Neural cell (in vitro differentiated cells): ENCODE data around the gene APOM. TPM values are rescaled to one million over a fixed set of nuclear protein-coding genes. Genes with fewer than 3 reads are reported as not detected.
A peak's percentile ranks its signal among the peaks of the same experiment; 100 is the strongest.

Source experiments
- H2AFZ ChIP-seq: fragments of 200-600, 300-800 bp; sonication (generic), shearing (Covaris generic); 2 replicates; pipeline ENCODE4 v1.6.0; 2014; ENCODE audit warnings: low read depth, mild to moderate bottlenecking, antibody characterized with exemption, low read length, moderate library complexity
- H3F3A ChIP-seq: fragments of 200-600 bp; shearing (Covaris generic); 2 replicates; pipeline ENCODE4 v1.6.1; 2016; ENCODE audit warnings: mild to moderate bottlenecking, moderate library complexity, mixed read lengths, antibody characterized with exemption, low read length; ENCODE audit not compliant: insufficient read depth, poor library complexity, severe bottlenecking
- H3K27ac ChIP-seq: fragments of 200-600, 300-800 bp; sonication (generic), shearing (Covaris generic); 2 replicates; pipeline ENCODE4 v1.5.1; 2014; ENCODE audit warnings: mild to moderate bottlenecking, low read length, moderate library complexity
- H3K27me3 ChIP-seq: fragments of 300-800, 200-600 bp; sonication (generic), shearing (Covaris generic); 2 replicates; pipeline ENCODE4 v1.6.0; 2014; ENCODE audit warnings: mild to moderate bottlenecking, low read depth, low read length, moderate library complexity; ENCODE audit not compliant: insufficient read depth
- H3K36me3 ChIP-seq: fragments of 300-800, 200-600 bp; sonication (generic), shearing (Covaris generic); 2 replicates; pipeline ENCODE4 v1.5.1; 2014; ENCODE audit warnings: mild to moderate bottlenecking, antibody characterized with exemption, low read length, moderate library complexity; ENCODE audit not compliant: insufficient read depth
- H3K4me2 ChIP-seq: fragments of 300-800, 200-600 bp; sonication (generic), shearing (Covaris generic); 2 replicates; pipeline ENCODE4 v1.6.0; 2014; ENCODE audit warnings: mild to moderate bottlenecking, low read length
- H3K4me3 ChIP-seq: fragments of 300-800, 200-600 bp; sonication (generic), shearing (Covaris generic); 2 replicates; pipeline ENCODE4 v1.5.1; 2014; ENCODE audit warnings: mild to moderate bottlenecking, low read length, moderate library complexity
- H3K79me2 ChIP-seq: fragments of 200-600 bp; shearing (Covaris generic); replicated peaks from 2 replicates; pipeline ENCODE4 v1.6.0; 2014; ENCODE audit warnings: mild to moderate bottlenecking, low read length, moderate library complexity; ENCODE audit not compliant: insufficient read depth
- H3K9ac ChIP-seq: fragments of 300-800, 200-600 bp; sonication (generic), shearing (Covaris generic); 2 replicates; pipeline ENCODE4 v1.6.1; 2016; ENCODE audit warnings: mild to moderate bottlenecking, low read length, mixed read lengths
- H3K9me2 ChIP-seq: fragments of 200-600 bp; shearing (Covaris generic); 2 replicates; pipeline ENCODE4 v1.6.1; 2016; ENCODE audit warnings: mild to moderate bottlenecking, low read length, mixed read lengths; ENCODE audit not compliant: insufficient read depth
- H3K9me3 ChIP-seq: fragments of 200-600, 300-800 bp; sonication (generic), shearing (Covaris generic); 2 replicates; pipeline ENCODE4 v1.6.1; 2016; ENCODE audit warnings: mild to moderate bottlenecking, mixed run types, low read length, moderate library complexity, mixed read lengths
- H4K20me1 ChIP-seq: fragments of 200-600 bp; shearing (Covaris generic); 2 replicates; pipeline ENCODE4 v1.6.1; 2016; ENCODE audit warnings: mild to moderate bottlenecking, mixed run types; ENCODE audit not compliant: insufficient read depth
- CTCF ChIP-seq: fragments of 450-650 bp; IDR thresholded peaks from 2 replicates; pipeline ENCODE4 v1.5.1; 2014; ENCODE audit warnings: antibody characterized with exemption, mild to moderate bottlenecking, moderate library complexity; ENCODE audit not compliant: poor library complexity, severe bottlenecking
- EP300 ChIP-seq: fragments of 450-650 bp; conservative IDR thresholded peaks from 2 replicates; pipeline ENCODE4 v1.6.1; 2014; ENCODE audit warnings: antibody characterized with exemption, mild to moderate bottlenecking, moderate library complexity; ENCODE audit not compliant: poor library complexity, severe bottlenecking
- EZH2 ChIP-seq: fragments of 200-600, 300-800 bp; shearing (Covaris generic), sonication (generic); IDR thresholded peaks from 2 replicates; pipeline ENCODE4 v1.6.1; 2014; ENCODE audit warnings: antibody characterized with exemption, low read length, borderline replicate concordance, mild to moderate bottlenecking; ENCODE audit not compliant: insufficient read depth, poor library complexity, severe bottlenecking
- MXI1 ChIP-seq: fragments of 450-650 bp; conservative IDR thresholded peaks from 2 replicates; pipeline ENCODE4 v1.6.1; 2014; ENCODE audit warnings: antibody characterized with exemption, mild to moderate bottlenecking; ENCODE audit not compliant: poor library complexity, severe bottlenecking
- POLR2AphosphoS5 ChIP-seq: IDR thresholded peaks from 2 replicates; pipeline ENCODE4 v1.6.1; 2012
- RAD21 ChIP-seq: fragments of 450-650 bp; conservative IDR thresholded peaks from 2 replicates; pipeline ENCODE4 v1.6.1; 2014; ENCODE audit warnings: antibody characterized with exemption, mild to moderate bottlenecking, moderate library complexity
- REST ChIP-seq: IDR thresholded peaks from 2 replicates; pipeline ENCODE4 v1.6.1; 2012; ENCODE audit warnings: borderline replicate concordance
- SMC3 ChIP-seq: fragments of 450-650 bp; conservative IDR thresholded peaks from 2 replicates; pipeline ENCODE4 v1.6.1; 2014; ENCODE audit warnings: antibody characterized with exemption, mild to moderate bottlenecking, moderate library complexity; ENCODE audit not compliant: poor library complexity
- TAF1 ChIP-seq: IDR thresholded peaks from 2 replicates; pipeline ENCODE4 v1.6.1; 2012; ENCODE audit warnings: low read depth
- polyA plus RNA-seq: library from polyadenylated mRNA; depleted of rRNA; stranded (reverse); fragments of >200 nt; gene quantifications from 2 replicates; pipeline ENCODE4 v1.2.3, GENCODE V29; 2014

Gene APOM
- polyA plus RNA-seq, 1 donor from 2014 or later = 4.4 TPM

DNA sequence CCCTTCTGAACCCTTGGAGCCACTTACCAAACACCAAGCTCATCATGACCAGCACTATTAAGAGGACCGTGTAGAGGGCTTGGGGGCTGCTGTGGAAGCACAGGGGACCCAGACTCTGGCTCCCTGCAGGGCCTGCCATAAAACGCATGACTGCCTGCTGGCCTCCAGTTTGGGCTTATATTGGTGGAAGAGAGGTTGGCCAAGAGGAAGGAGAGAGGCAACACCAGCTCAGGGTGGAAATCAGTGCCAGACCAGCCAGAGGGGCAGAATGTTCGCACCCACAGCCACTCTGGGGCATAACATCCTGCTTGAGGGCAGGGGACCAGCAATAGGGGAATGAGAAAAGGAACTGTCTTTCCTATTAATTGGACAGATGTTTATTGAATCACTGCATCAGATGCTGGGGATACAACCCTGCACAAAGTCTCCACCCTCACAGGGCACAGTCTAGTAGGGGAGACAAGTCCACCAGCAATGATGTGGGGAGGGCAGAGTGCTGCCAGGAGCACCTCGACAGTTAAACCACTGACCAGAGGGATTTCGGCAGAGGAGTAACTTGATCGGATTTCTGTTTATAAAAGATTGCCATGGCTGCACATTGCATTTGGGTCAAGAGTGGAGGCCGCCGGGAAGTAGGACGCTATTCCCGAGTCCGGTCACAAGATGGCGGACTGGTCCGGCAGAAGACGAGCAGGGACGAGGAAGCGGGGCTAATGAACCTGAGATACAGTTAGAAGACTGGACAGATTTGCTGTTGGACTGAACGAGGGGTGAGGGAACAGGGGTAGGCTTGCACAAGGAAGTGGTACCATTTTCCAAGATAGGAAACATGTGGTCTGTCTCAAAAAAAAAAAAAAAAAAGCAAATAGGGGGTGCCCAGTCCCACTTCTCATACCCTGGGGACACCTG is 24.8 kb downstream of the APOM start, which contains the start of gene LY6G5C:
LY6G5C (minus strand) TSS at position 842 of the 909 bp plus-strand sequence; CDS start at position 148, 694 bp downstream.
- Histone ChIP-seq H3K9me3 (no peaks in the 10 kb centered on the region), H3K36me3 (peaks cover 4% of the 10 kb centered on the region), H3K27ac (no peak within 1 kb of the TSS), H4K20me1 (no peaks in the 10 kb centered on the region), H3F3A (no peaks in the 10 kb centered on the region), H2AFZ (no peak within 1 kb of the TSS), H3K79me2 (no peaks in the 10 kb centered on the region), H3K9me2 (no peaks in the 10 kb centered on the region), H3K27me3 (no peaks in the 10 kb centered on the region), H3K9ac (peak within 1 kb of the TSS; percentile 34), H3K4me3 (peak within 1 kb of the TSS; percentile 46), H3K4me2 (no peak within 1 kb of the TSS)
- peak; percentile 1 for TF ChIP-seq POLR2AphosphoS5
- TF ChIP-seq MXI1 = no peak
- no peak for TF ChIP-seq TAF1
- TF ChIP-seq REST = no peak
- TF ChIP-seq EZH2 = no peak
- TF ChIP-seq RAD21 = peak; percentile 87
- no peak for TF ChIP-seq EP300
- TF ChIP-seq CTCF = peak; percentile 80
- peak; percentile 82 for TF ChIP-seq SMC3

DNA sequence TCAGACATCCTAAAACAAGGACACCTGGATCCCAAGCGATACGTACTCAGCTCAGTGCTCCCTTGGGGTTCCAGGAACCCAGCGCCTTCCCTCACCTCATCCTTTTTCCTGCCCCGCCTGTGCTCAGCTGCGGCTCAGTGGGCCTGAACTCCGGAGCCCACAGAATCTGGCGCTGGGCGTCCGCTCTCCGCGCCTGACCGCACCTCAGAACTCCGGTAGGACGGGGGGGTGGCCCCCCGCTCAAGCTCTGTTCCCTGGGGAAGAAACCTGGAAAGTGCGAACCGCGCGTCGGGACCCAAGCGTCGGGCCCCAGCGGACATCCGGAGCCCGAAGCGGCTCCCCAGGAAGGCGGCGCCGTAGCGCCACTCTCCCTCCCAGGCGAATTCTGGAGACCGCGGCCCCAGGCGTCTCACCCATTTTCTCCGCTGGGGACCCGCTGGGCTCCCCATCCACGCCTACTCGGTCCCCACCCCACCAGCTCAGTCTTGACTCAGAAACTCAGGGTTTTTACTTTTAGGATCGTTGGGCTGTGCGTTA is 25.5 kb downstream of the APOM start:
- H3K27me3 ChIP-seq = no peaks in the 10 kb centered on the region
- no peaks in the 10 kb centered on the region for H3F3A ChIP-seq
- no peak overlapping the region for H3K27ac ChIP-seq
- peak overlapping the region; percentile 34 for H3K9ac ChIP-seq
- TF ChIP-seq POLR2AphosphoS5 (no peak), REST (no peak), EZH2 (no peak), MXI1 (no peak)
- no peaks in the 10 kb centered on the region for H3K9me3 ChIP-seq
- no peaks in the 10 kb centered on the region for H4K20me1 ChIP-seq
- H3K9me2 ChIP-seq = no peaks in the 10 kb centered on the region
- no peak overlapping the region for H3K4me2 ChIP-seq
- no peak overlapping the region for H2AFZ ChIP-seq
- H3K4me3 ChIP-seq = peak overlapping the region; percentile 46
- H3K36me3 ChIP-seq = peaks cover 4% of the 10 kb centered on the region
- no peaks in the 10 kb centered on the region for H3K79me2 ChIP-seq
